Prostate gland (tissue), 2 donors: ENCODE measurements around the gene CLK3. TPM values are rescaled to one million over a fixed set of nuclear protein-coding genes. Genes with fewer than 3 reads are reported as not detected.

ENCODE experiments used
- DNase-seq: peaks from one replicate; pipeline ENCODE4 v3.0.0-alpha.2; 2019; ENCODE audit warnings: low spot score
- H3K27ac ChIP-seq, 2 donors: fragments of 200-600 bp; sonication (generic); 2 replicates each; pipeline ENCODE4 v1.5.1; 2017 to 2019
- H3K27me3 ChIP-seq: fragments of 200-600 bp; sonication (generic); replicated peaks from 2 replicates; pipeline ENCODE4 v1.5.1; 2019; ENCODE audit not compliant: insufficient read depth
- H3K36me3 ChIP-seq, 2 donors: fragments of 200-600 bp; sonication (generic); 1 replicate in 1 of 2; 2 replicates in 1 of 2; pipeline versions ENCODE4 v1.5.1 to v1.8.1; 2017 to 2019
- H3K4me1 ChIP-seq: fragments of 200-600 bp; sonication (generic); replicated peaks from 2 replicates; pipeline ENCODE4 v1.5.1; 2019
- H3K4me3 ChIP-seq, 2 donors: fragments of 200-600 bp; sonication (generic); 2 replicates each; pipeline ENCODE4 v1.5.1; 2017 to 2019
- H3K9me3 ChIP-seq: fragments of 200-600 bp; sonication (generic); 2 replicates; pipeline ENCODE4 v1.5.1; 2017
- CTCF ChIP-seq, 4 experiments: fragments of 200-600 bp in 2 of 4; fragments of 450-650 bp in 2 of 4; sonication (generic) in 2 of 4; IDR thresholded peaks; 1 replicate in 3 of 4; 2 replicates in 1 of 4; pipeline ENCODE4 v1.5.1; 2016 to 2019; ENCODE audit warnings: antibody characterized with exemption in 4 of 4, mild to moderate bottlenecking in 2 of 4, moderate library complexity in 2 of 4
- POLR2A ChIP-seq: fragments of 450-650 bp; IDR thresholded peaks from one replicate; pipeline ENCODE4 v1.6.1; 2016; ENCODE audit warnings: antibody characterized with exemption, mild to moderate bottlenecking
- POLR2AphosphoS5 ChIP-seq: sonication (generic); formaldehyde crosslinking; IDR thresholded peaks from one replicate; pipeline ENCODE4 v1.6.1; 2017; ENCODE audit warnings: antibody characterized with exemption
- WGBS: methylation state at CpG from one replicate; pipeline ENCODE4 v1.1.5; 2018; 5-methylcytosine and 5-hydroxymethylcytosine counted together
- intact Hi-C: fragments of 100-400 bp; cut with DNase I; formaldehyde crosslinking; loops from one replicate; pipeline ENCODE4 v1.14.2; 2022
- total RNA-seq, 2 donors: library from RNA; depleted of rRNA; stranded (reverse); fragments of >200 nt; gene quantifications; one replicate each; pipeline ENCODE4 v1.1.0, GENCODE V29; 2016

The CLK3 gene
- total RNA-seq, 2 donors from 2014 or later: 140 to 180 TPM

GRCh38 chr15:74608786-74609185 is 6.8 kb upstream of the CLK3 start:
- H3K27ac ChIP-seq: no peak overlapping the region
- no peak for DNase-seq
- TF ChIP-seq POLR2A: no peak
- no peak for TF ChIP-seq POLR2AphosphoS5
- TF ChIP-seq CTCF (IDR thresholded peaks at IDR 0.05): no peak
- no peak overlapping the region for H3K4me3 ChIP-seq
- intact Hi-C loops: no loop called here
- no peaks in the 10 kb centered on the region for H3K4me1 ChIP-seq
- H3K36me3 ChIP-seq: no peaks in the 10 kb centered on the region
- no peaks in the 10 kb centered on the region for H3K9me3 ChIP-seq
- H3K27me3 ChIP-seq: no peaks in the 10 kb centered on the region
- 77% methylated on average over 3 of the region's 3 CpGs for WGBS

DNA sequence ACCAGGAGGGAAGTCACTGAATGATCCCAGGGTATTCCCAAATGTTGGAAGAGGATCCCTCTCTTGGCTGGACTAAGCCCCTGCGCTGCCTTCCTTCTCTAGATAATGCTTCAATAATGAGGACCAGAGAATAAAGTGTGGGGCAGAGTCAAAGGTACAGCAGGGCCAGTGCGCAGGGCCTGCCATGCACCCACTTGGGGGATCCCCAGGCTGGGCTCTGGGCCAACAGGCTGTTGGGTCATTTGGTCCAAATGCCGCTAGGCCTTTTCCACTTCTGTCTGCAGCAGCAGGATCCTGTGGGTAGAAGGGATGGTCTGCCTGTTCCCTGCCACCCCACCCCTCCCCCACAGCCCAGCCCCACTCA is 5.7 kb upstream of the CLK3 start:
- Histone ChIP-seq H3K9me3 (no peaks in the 10 kb centered on the region), H3K27ac (no peak overlapping the region), H3K4me3 (no peak overlapping the region), H3K36me3 (no peaks in the 10 kb centered on the region), H3K4me1 (no peaks in the 10 kb centered on the region), H3K27me3 (no peaks in the 10 kb centered on the region)
- WGBS: 93% methylated on average over 3 of the region's 3 CpGs
- intact Hi-C loops: loop anchor here (5.0 to 10.0 kb wide), 2 partner anchors 238 to 615 kb away; partner anchors contain the start of genes PML and STOML1
- no peak for TF ChIP-seq POLR2AphosphoS5
- no peak for TF ChIP-seq POLR2A
- TF ChIP-seq CTCF (IDR thresholded peaks at IDR 0.05): no peak
- no peak for DNase-seq

DNA sequence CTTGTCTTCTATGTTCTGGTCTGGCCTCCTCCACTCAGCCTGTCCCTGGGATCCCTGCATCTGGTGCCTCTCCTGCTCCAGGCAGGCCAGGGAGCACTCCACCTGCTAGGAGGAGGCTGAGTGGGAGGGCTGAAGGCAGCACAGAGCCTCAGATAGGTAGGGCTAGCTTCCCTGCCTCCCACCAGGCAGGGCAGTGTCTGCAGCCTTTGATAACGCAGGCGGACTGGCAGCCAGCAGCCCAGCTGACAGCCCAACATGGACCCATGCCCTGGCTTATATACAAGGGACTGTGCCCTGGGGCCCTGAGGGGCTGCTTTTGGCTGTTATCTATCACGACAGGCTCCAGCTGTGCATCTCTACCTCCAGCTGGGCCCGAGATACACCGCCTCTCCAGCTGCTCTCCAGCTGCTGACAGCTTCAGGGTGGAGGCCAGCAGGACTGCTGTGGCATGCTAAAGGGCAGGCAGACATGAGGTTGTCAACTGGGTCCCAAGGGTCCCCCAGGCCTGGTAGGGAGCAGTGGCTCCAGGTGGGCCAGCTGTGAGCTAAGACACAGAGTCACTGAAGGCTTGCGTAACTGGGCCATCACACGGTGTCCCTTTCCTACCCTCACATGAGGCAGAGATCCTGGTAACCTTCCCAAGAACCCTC is 5.2 kb upstream of the CLK3 start:
- Histone ChIP-seq H3K4me3 (no peak overlapping the region), H3K27me3 (no peaks in the 10 kb centered on the region), H3K36me3 (no peaks in the 10 kb centered on the region), H3K27ac (no peak overlapping the region), H3K9me3 (no peaks in the 10 kb centered on the region), H3K4me1 (no peaks in the 10 kb centered on the region)
- TF ChIP-seq POLR2AphosphoS5 (no peak), CTCF (IDR thresholded peaks at IDR 0.05) (no peak), POLR2A (no peak)
- DNase-seq: no peak
- intact Hi-C loops: loop anchor here (5.0 to 10.0 kb wide), 2 partner anchors 238 to 616 kb away; partner anchors contain the start of genes PML and STOML1
- 70% methylated on average over 7 of the region's 7 CpGs for WGBS

DNA sequence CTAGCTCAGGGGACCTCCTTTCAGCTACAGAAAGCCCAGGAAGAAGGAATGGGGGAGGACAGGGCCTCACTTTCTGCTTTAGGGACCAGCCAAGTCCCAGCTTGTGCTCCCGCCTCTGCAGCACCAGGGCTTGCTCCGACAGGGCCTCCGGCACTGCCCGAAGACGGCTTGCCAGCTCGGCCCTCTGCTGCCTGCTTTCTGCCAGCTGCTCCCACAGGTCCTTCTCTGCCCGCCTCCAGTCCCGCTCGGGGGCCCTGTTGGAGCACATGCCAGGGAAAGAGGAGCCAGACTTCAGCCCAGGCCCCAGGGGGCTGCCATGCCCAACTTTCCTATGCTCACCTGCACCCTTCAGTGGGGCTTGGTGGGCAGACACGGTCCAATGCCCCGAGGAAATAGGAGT is 4.3 kb upstream of the CLK3 start:
- H3K27ac ChIP-seq: no peak overlapping the region
- no peak overlapping the region for H3K4me3 ChIP-seq
- TF ChIP-seq POLR2A (no peak), CTCF (IDR thresholded peaks at IDR 0.05) (no peak), POLR2AphosphoS5 (no peak)
- no peaks in the 10 kb centered on the region for H3K9me3 ChIP-seq
- H3K4me1 ChIP-seq: no peaks in the 10 kb centered on the region
- intact Hi-C loops: loop anchor here (5.0 to 10.0 kb wide), 2 partner anchors 239 to 617 kb away; partner anchors contain the start of genes PML and STOML1
- H3K27me3 ChIP-seq: no peaks in the 10 kb centered on the region
- no peak for DNase-seq
- 55% methylated on average over 11 of the region's 11 CpGs for WGBS
- H3K36me3 ChIP-seq: no peaks in the 10 kb centered on the region

GRCh38 chr15:74611834-74612233 is 3.8 kb upstream of the CLK3 start:
- no peak for DNase-seq
- H3K36me3 ChIP-seq: no peaks in the 10 kb centered on the region
- intact Hi-C loops: loop anchor here (5.0 to 10.0 kb wide), 2 partner anchors 240 to 617 kb away; partner anchors contain the start of genes PML and STOML1

More at GRCh38 chr15:74611834-74612233, 3.8 kb upstream of the CLK3 start:
- H3K27me3 ChIP-seq: no peaks in the 10 kb centered on the region
- no peak overlapping the region for H3K27ac ChIP-seq
- TF ChIP-seq POLR2A (no peak), POLR2AphosphoS5 (no peak), CTCF (IDR thresholded peaks at IDR 0.05) (no peak)
- H3K4me3 ChIP-seq: no peak overlapping the region
- peaks cover 3% of the 10 kb centered on the region for H3K4me1 ChIP-seq
- no peaks in the 10 kb centered on the region for H3K9me3 ChIP-seq
- WGBS: 87% methylated on average over 6 of the region's 6 CpGs
